HUDEP-2 (cell line): ENCODE data around the gene EEF2K.
A peak's percentile ranks its signal among the peaks of the same experiment; 100 is the strongest.
"Not testable (repeated sequence)": the region's sequence is repeated elsewhere in the genome, so short reads cannot be mapped to it uniquely, and the experiment has no call there.

ENCODE experiments used
- DNase-seq, 76 experiments: peaks; one replicate each; lab custom pipeline; 2025; ENCODE audit not compliant: unreplicated experiment in 76 of 76; lab: John Stamatoyannopoulos, UW

Gene EEF2K

DNA sequence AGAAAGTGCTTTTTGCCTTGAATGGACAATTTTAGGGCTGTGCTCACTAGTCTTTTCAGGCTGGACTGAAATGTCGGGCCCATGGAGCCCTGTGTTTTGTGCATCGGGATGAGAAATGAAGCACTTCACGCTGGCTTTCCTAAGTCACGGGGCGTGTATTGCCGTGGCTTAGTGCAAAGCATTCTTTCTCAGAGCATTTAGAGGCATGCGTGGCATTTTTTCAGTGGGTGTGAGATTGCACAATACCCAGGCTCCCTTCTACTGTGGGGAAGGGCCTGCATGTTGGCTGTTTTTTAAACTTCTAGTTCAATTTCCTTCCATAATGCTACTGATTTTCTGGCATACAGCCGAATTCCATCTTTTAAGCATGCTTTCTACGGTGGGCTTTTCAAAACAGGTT, 78.6 kb downstream of the EEF2K start:
- no peak for DNase-seq

DNA sequence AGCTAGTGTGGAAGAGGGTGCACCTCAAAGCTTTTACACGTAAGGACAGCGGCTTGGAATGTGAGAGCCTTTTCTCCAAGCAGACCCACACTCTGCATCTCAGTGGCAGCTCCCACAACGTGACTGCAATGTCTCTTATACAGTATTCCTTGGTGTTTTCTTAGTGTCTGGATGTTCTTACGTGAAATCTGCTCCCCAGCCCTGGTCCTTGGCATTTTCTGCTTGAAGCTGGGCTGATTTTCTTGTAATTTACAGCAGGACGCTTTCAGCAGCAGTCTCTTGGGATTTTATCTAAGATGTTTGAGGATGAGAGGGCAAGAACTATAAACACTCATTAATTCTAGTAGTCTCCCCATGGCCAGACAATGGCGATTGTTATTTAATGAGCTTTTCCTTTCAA, 79.0 kb downstream of the EEF2K start:
- no peak for DNase-seq

DNA sequence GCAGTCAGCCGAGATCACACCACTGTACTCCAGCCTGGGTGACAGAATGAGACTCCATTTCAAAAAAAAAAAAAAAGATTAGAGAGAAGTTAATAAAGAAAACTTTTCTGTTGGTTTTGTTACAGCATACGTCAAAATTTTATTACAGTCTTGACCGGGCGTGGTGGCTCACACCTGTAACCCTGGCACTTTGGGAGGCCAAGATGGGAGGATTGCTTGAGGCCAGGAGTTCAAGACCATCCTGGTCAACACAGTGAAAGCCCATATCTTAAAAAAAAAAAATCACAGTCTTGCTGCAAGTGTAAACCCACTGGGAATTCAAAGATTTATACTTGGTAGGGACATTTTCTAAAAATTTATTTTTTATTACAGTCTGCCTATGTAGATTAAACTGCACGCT, 84.9 kb downstream of the EEF2K start:
- DNase-seq, result no peak

DNA sequence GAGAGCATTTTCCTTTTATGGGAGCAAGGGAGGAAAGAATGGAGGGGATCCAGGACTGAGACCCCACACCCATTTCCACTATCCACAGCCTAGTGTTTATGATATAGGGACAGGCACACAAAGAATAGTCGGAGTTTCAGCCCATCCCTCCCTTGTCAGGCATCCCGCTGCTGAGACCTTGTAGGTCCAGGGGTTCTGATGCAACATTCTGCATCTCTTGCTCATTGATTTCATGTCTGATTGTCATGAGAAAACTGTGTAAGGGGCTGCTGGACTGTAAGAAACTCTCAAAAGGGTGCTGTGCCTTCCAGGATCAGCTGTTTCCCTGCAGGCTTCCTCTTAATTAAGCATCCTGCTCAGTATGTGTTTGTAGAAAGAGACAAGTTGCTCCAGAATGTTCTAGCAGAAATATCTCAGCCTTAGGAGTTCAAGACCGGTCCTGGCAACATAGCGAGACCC, 85.8 kb downstream of the EEF2K start:
- DNase-seq, result peak in 1 of 76 experiments; percentile 3

DNA sequence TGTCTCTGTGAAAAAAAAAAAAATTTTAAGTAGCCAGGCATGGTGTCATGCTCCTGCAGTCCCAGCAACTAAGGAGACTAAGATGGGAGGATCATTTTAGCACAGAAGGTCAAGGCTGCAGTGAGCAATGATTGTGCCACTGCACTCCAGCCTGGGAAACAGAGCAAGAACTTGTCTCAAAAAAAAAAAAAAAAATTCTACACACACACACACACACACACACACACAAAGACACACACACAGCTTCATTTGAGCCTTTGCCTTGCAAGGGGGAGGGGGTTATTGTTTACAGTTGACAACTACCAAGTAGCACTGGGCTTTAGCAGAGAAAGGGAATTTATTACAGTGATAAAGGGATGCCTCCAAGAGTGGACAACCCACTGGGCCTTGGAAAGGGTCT, 86.2 kb downstream of the EEF2K start:
- DNase-seq, result no peak

DNA sequence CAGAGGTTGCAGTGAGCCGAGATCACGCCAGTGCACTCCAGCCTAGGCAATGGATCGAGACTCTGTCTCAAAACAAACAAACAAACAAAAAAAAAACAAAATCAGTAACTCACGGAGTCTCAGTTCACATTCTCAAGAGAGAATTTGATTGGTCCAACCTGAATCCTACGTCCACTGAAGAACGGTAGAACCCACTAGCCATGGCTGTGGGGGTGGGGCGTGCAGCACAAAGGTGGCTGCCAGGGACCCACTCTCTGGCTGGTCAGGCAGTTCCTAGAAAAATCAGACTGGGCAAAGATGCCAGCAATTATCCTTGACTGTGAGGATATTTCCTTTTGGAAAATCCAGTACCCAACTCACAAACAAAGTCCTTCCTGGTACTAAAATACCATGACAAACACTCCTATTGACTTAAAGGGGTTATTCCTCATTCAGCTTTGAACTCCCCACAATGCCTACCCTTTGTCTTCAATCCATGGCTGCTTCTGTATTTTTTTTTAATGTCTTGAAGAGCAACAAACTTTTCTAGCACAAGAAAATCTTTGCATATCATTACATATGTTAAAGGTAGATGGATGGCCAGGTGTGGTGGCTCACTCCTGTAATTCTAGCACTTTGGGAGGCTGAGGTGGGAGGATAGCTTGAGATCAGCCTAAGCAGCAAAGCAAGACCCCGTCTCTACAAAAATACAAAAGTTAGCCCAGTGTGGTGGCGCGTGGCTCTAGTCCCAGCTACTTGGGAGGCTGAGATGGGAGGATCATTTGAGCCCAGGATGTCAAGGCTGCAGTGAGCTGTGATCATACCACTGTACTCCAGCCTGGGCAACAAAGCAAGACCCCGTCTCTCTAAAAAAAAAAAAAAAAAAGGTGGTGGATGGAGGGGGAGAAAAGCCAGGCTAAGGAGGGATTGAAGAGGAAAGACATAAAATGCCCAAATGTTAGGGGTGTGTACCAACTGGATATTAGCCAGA, 87.3 kb downstream of the EEF2K start:
- no peak for DNase-seq

DNA sequence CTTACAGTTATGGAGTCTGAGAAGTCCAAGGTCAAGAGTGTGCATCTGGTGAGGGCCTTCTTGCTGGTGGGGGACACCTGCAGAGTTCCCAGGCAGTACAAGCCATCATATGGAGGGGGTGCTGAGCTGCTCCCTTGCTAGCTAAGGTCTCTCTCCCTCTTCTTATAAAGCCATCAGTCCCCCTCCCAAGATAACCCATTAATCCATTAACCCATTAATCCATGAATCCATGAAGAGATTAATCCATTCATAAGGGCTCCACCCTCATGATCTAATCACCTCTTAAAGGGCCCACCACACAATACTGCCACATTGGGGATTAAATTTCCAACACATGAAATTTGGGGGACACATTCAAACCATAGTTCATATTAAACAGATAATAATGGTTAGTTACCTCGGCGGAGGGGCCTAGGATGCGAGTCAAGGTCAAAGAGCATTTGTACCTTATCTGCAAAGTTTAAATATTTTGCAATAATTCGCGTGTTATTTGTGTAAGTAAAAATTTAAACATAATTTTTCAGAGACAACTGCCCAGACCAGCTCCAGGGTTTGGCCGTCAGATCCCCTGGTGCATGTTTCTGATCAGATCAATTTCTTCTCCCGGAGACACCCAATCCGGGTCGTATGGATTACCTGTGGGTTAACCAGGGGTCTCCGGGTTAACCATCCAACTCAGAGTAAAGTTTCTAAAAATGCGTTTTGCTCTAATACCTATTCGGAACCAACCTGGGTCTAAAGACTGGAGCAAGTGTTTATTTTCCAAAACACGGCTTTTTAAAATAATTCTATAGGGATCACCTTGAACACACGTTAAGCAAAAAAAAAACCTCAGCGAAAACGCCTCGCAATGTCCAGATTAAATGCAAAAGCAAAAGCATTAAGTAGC, 90.4 kb downstream of the EEF2K start:
- peak in 6 of 76 experiments; percentile 8 to 32 (median 17) for DNase-seq

DNA sequence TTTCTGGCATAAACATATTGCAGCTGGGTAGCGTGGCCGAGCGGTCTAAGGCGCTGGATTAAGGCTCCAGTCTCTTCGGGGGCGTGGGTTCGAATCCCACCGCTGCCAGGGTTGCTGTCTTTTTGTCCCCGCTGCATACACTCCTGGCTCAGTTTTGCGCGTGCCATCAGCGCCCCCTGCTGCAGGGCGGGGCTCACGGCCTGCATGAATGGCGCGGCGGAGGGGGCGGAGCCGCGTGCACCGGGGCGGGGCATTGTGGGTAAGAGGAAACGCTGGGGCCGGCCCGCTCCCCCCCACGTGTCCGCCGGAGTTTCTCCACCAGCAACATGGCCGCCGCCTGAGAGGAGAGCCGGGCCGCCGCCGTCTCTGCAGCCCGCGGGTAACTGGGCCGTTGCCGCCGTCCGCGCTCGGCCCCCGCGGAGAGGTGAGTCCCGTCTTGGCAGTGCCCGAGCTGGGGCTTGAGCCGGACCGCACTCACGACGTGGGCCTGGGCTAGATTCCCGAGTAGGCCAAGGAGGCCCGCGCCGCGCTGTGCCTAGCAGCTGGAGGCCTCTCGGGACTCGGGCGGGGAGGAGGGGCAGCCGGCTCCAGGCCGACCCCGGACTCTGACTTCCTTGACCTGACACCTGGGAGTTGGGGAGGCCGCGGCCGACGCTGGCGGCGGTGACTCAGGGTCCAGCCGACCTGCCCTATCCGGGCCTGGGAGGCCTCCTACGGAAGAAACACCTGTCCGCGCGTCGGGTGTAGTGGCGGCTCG, 91.2 kb downstream of the EEF2K start, which contains the start of gene POLR3E:
TSS of gene POLR3E (plus strand) at position 296 of the 757 bp plus-strand sequence. CDS start 5,560 bp downstream, outside the sequence.
- peak; percentile 71 to 100 (median 97) for DNase-seq

DNA sequence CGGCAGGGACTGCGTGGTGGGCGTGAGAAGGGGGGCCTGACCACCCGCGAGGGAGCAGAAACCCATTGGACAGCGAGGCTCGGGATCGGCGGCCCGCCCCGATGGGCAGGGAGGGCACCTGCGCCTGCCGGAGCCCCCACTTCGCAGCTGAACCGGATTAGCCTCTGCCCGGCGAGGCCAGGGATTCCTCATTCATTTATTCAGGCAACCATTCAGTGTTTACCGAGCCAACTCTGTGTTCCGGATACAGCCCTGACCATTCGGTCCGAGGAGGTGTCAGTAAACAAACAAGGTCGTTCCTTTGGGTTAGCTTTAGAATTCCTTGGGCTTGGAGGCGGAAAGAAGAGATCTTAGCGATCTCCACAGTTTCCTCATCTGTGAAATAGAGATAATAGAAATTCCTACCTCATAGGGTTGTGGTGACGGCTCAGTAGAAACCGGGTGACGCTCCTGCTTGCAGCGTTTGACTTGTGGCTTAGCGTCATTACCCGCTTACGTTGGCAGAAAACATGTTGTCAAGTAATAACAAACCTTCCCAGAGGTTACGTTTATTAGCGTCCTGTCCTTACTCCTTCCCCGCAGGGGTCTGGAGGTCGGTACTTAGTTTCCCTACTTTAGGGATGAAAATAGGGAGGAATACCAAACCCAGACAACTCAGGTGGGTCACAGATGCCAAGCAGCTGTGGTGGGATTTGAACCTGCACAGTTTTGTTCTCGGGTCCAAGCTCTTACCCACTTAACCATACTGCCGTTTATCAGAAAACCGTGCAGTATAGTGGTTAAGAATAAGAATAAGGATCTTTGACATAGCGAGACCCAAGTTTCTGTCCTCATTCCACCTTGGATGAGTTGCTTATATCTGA, 92.0 kb downstream of the EEF2K start:
- DNase-seq, result peak in 75 of 76 experiments; percentile 40 to 93 (median 69)

DNA sequence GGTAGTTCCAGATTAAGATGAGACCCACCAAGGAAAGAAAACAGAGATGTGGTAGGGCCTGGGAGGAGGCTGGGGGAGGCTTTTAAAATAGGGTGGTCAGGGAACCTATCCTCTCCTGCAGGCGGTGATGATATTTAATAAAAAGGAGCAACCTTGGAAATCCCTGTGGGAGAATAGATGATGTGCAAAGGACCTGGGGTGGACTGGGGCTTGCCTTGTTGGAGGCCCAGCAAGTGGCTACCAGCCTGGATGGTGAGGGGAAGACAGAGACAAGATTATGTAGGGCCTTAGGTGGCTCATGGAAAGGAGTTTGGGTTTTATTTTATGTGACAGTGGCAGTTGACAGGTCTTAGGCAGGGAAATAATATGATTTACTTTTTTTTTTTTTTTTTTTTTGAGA, 93.0 kb downstream of the EEF2K start:
- no peak for DNase-seq

DNA sequence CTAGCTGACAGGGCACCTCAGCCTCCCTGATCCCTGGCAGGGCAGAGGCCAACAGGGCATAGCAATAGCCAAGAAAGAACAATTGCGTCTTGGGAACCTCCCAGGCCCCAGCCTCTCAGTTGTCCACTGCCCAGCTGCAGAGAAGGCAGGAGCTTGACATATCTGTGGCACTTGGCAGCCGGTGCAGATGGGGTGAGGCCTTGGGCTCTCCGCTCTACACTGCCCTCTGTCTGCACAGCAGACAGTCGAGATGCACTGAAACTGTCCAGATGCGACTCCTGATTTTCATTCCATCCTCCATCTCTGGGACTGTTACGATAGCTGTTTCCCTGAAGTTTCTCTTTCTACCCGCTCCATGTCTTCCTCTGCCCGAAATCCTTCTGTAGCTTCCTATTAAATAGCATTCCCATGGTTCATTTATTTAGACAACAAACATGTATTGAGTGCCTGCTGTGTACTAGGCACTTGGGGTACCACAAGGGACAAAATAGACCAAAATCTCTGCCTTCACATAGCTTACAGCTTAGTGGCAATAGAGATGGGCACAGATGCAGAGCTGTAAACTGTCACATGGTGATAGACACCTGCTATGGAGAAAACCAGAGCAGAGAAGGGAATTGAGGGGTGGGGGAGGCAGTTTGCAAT, 94.5 kb downstream of the EEF2K start:
- DNase-seq, result peak in 72 of 76 experiments; percentile 6 to 79 (median 60)

DNA sequence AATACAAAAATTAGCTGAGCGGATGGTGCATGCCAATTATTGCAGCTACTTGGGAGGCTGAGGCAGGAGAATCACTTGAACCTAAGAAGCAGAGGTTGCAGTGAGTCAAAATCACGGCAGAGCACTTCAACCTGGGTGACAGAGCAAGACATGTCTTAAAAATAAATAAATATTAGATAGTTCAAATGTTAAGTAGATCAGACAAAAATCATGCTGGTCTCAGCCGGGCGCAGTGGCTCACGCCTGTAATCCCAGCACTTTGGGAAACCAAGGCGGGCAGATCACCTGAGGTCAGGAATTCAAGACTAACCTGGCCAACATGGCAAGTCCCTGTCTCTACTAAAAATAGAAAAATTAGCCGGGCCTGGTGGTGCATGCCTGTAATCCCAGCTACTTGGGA, 95.3 kb downstream of the EEF2K start:
- not testable (repeated sequence) for DNase-seq

DNA sequence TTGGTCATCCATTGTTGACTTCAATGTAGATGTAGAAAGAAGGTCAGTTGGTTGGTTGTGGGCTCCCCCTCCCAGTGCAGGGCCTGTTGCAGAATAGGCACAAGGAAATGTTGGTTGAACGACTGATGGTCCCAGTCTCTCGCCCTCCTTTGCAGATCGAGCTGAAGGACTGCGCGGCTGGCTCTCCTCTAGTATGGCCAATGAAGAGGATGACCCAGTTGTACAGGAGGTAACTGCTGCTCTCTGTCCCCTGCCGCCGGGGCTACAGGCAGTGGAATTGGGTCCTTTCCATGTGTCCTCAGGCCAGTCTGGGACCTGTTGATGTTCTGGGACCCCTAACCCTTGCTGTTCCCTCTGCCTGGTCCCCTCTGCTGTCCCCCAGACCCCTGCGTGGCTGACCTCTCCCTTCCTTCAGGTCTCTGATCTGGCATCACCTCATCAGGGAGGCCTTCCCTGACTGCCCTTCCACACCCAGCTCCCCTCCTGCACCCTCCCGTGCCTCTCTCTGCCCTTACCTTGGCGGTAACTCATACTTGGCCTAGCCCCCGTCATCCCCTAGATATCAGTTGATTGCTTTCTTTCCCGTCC, 96.8 kb downstream of the EEF2K start:
- DNase-seq, result no peak

DNA sequence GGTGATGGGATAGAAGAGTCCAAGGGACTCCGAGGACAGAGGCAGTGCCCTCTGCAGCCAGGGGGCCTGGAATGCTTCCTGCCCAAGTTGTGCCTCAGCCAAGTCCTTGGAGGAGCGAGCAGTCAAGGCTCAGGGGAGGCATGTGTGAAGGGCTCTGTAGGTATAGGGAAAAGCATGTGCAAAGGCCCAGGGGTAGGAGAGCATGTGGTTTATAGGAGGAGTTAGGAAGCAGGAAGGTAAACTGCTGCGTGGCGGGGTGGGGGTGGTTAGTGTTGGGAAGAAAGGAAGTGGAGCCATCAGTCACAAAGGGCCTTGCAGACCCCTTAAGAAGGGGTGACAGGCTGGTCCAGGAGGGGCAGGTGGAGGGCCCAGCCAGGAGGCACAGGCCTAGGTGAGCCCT, 98.3 kb downstream of the EEF2K start:
- no peak for DNase-seq

DNA sequence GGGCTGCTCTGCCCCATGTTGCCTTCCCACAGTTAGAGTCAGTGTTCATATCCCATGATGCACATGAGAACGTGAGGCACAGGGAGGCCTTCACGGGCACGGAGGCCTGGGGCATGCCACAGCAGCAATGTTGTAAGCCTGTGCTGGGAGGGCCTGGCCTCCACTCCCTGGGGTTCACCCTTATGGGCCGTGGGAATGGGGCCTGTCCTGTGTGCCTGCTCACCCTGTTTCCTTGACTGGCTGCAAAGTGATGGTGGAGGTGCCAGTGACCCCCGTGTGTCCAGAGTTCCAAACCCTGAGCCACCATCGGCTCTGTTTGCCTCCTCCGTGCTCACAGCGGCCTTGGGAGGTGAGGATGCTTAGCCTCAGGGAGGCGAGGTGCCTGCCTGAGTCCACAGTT, 100.7 kb downstream of the EEF2K start:
- no peak for DNase-seq

DNA sequence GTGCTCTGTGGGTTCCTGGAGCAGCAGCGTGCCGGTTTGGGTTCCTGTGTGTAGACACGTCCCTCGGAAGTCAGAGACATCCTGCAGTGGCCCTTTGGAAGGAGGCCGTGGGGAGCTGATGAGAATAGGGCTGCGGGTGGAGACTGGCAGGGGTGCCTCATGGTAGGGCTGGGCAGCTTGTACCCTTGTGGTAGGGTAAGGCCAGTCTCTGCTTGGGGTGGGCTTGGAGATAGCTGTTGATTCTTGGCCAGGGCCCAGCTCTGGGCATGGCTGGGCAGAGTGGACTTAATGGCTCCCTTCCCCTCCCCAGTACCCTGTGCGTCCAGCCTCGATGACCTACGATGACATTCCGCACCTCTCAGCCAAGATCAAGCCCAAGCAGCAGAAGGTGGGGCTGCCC, 101.8 kb downstream of the EEF2K start:
- DNase-seq, result no peak

DNA sequence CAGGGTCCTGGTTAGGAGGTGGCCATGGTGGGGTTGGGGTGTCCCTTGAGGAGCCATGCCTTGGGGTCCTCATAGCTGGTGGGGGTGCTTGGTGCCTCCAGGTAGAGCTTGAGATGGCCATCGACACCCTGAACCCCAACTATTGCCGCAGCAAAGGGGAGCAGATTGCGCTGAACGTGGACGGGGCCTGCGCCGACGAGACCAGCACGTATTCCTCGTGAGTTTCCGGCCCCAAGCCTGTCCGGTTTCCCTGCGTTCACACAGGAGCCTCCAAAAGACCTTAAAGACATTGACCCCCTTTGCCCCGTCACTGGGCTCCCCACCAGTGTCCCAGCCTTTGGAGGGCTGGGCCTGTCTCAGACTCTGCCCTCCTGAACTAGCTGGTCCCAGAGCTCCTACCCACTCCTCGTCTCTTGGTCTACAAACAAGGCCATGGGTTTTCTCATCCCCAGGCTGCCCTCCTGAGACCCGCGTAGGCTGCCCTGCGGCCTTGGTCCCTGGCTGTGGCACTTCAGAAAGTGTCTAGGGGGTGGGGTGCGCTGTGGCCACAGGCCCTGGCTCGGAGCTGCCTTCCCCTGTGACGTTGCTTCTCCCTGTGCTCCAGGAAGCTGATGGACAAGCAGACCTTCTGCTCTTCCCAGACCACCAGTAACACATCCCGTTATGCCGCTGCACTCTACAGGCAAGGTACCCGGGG, 102.9 kb downstream of the EEF2K start:
- DNase-seq, result no peak

DNA sequence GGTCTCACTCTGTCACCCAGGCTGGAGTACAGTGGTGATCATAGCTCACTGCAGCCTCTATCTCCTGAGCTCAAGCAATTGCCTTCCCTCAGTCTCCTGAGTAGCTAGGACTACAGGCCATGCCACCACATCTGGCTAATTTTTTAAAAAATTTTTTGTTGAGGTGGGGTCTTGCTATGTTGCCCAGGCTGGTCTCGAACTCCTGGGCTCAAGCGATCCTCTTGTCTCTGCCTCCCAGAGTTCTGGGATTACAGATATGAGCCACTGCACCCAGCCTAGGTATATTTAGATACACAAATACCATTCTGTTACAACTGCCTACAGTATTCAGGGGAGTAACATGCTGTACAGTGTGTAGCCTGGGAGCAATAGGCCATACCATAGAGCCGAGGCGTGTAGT, 105.4 kb downstream of the EEF2K start:
- DNase-seq, result no peak
